Esophagus (tissue), 2 donors: ENCODE data around the gene LEF1. TPM values are rescaled to one million over a fixed set of nuclear protein-coding genes. Genes with fewer than 3 reads are reported as not detected.

Source experiments
- H3K27ac ChIP-seq, 2 donors: one replicate each; pipeline ENCODE4 v1.5.1; 2013; ENCODE audit warnings: low read depth in 2 of 2, mild to moderate bottlenecking in 2 of 2, inconsistent platforms in 1 of 2, low read length in 1 of 2, moderate library complexity in 1 of 2
- H3K27me3 ChIP-seq, 2 donors: one replicate each; pipeline ENCODE4 v1.6.1; 2013; ENCODE audit warnings: low read length in 2 of 2, control low read depth in 1 of 2, mild to moderate bottlenecking in 1 of 2; ENCODE audit not compliant: insufficient read depth in 2 of 2, control insufficient read depth in 1 of 2
- H3K36me3 ChIP-seq, 2 donors: one replicate each; pipeline ENCODE4 v1.6.1; 2013; ENCODE audit warnings: low read length in 1 of 2; ENCODE audit not compliant: control insufficient read depth in 2 of 2, insufficient read depth in 2 of 2
- H3K4me1 ChIP-seq, 2 donors: one replicate each; pipeline ENCODE4 v1.6.1; 2013; ENCODE audit warnings: low read length in 1 of 2; ENCODE audit not compliant: control insufficient read depth in 2 of 2, insufficient read depth in 2 of 2
- H3K4me3 ChIP-seq, 2 donors: one replicate each; pipeline ENCODE4 v1.5.1; 2013; ENCODE audit warnings: low read length in 2 of 2, mild to moderate bottlenecking in 2 of 2, low read depth in 1 of 2, moderate library complexity in 1 of 2
- H3K9me3 ChIP-seq, 2 donors: one replicate each; pipeline ENCODE4 v1.6.1; 2013; ENCODE audit warnings: mild to moderate bottlenecking in 2 of 2, low read depth in 1 of 2, low read length in 1 of 2, moderate library complexity in 1 of 2; ENCODE audit not compliant: control insufficient read depth in 2 of 2, insufficient read depth in 1 of 2
- WGBS, 2 donors: extraction: QIAGEN DNeasy Blood & Tissue Kit; methylation state at CpG; one replicate each; pipeline ENCODE4 v1.1.7; 2013; 5-methylcytosine and 5-hydroxymethylcytosine counted together
- polyA plus RNA-seq, 2 donors: library from polyadenylated mRNA; stranded (reverse); fragments of 200-250 nt; gene quantifications; one replicate each; pipeline ENCODE4 v1.2.3, GENCODE V29; 2013
- donor health status: healthy with polysubstance abuse.
- donor health status: Bipolar disorder and iron deficiency.

The LEF1 gene
- polyA plus RNA-seq, 2 donors: 4.6 to 7.4 TPM

- H3K4me3 ChIP-seq: no peak overlapping the region
- no peak overlapping the region for H3K27ac ChIP-seq
- peaks cover 0 to 2% of the 10 kb centered on the region in 2 donors for H3K36me3 ChIP-seq
- H3K9me3 ChIP-seq: no peaks in the 10 kb centered on the region
- no peaks in the 10 kb centered on the region for H3K4me1 ChIP-seq
- H3K27me3 ChIP-seq: no peaks in the 10 kb centered on the region
Observed at GRCh38 chr4:108068442-108068841, 100.3 kb downstream of the LEF1 start.

GRCh38 chr4:108060686-108061321, 107.9 kb downstream of the LEF1 start:
- Histone ChIP-seq H3K9me3 (no peaks in the 10 kb centered on the region), H3K27me3 (no peaks in the 10 kb centered on the region), H3K4me3 (no peak overlapping the region), H3K4me1 (no peaks in the 10 kb centered on the region), H3K27ac (no peak overlapping the region), H3K36me3 (no peaks in the 10 kb centered on the region)
- 68 to 71% methylated on average over 5 of the region's 5 CpGs for WGBS, 2 donors

- Histone ChIP-seq H3K36me3 (no peaks in the 10 kb centered on the region), H3K9me3 (no peaks in the 10 kb centered on the region), H3K4me3 (no peak overlapping the region), H3K4me1 (no peaks in the 10 kb centered on the region), H3K27me3 (no peaks in the 10 kb centered on the region), H3K27ac (no peak overlapping the region)
- WGBS, 2 donors: 56 to 61% methylated on average over 5 of the region's 5 CpGs
Observed at GRCh38 chr4:108060164-108060563, 108.6 kb downstream of the LEF1 start.

- 79 to 83% methylated on average over 11 of the region's 11 CpGs for WGBS, 2 donors
Observed at GRCh38 chr4:108058685-108059440, 109.9 kb downstream of the LEF1 start.

GRCh38 chr4:108056418-108056817, 112.3 kb downstream of the LEF1 start:
- 75 to 80% methylated on average over 6 of the region's 6 CpGs for WGBS, 2 donors
- no peaks in the 10 kb centered on the region for H3K27me3 ChIP-seq
- no peaks in the 10 kb centered on the region for H3K4me1 ChIP-seq
- H3K27ac ChIP-seq: no peak overlapping the region
- H3K4me3 ChIP-seq: no peak overlapping the region
- H3K36me3 ChIP-seq: peaks cover 0 to 2% of the 10 kb centered on the region in 2 donors
- H3K9me3 ChIP-seq: no peaks in the 10 kb centered on the region

More at GRCh38 chr4:108058685-108059440, 109.9 kb downstream of the LEF1 start:
- Histone ChIP-seq H3K27me3 (no peaks in the 10 kb centered on the region), H3K36me3 (peaks cover 0 to 2% of the 10 kb centered on the region in 2 donors), H3K4me3 (no peak overlapping the region), H3K4me1 (no peaks in the 10 kb centered on the region), H3K9me3 (no peaks in the 10 kb centered on the region), H3K27ac (no peak overlapping the region)

GRCh38 chr4:108055787-108056186, 112.9 kb downstream of the LEF1 start:
- Histone ChIP-seq H3K4me3 (no peak overlapping the region), H3K4me1 (no peaks in the 10 kb centered on the region), H3K27ac (no peak overlapping the region), H3K9me3 (no peaks in the 10 kb centered on the region), H3K36me3 (peaks cover 0 to 2% of the 10 kb centered on the region in 2 donors), H3K27me3 (no peaks in the 10 kb centered on the region)
- WGBS, 2 donors: 97% methylated on average over 3 of the region's 3 CpGs

- peaks cover 0 to 2% of the 10 kb centered on the region in 2 donors for H3K36me3 ChIP-seq
- H3K27ac ChIP-seq: no peak overlapping the region
- no peak overlapping the region for H3K4me3 ChIP-seq
- no peaks in the 10 kb centered on the region for H3K27me3 ChIP-seq
- no peaks in the 10 kb centered on the region for H3K4me1 ChIP-seq
- no peaks in the 10 kb centered on the region for H3K9me3 ChIP-seq
- 89 to 93% methylated on average over 16 of the region's 16 CpGs for WGBS, 2 donors
Observed at GRCh38 chr4:108054025-108054638, 114.6 kb downstream of the LEF1 start.

- H3K36me3 ChIP-seq: peaks cover 0 to 2% of the 10 kb centered on the region in 2 donors
- 63 to 72% methylated on average over 1 of the region's 1 CpG for WGBS, 2 donors
- no peak overlapping the region for H3K27ac ChIP-seq
- peaks cover 0 to under 1% of the 10 kb centered on the region in 2 donors for H3K4me1 ChIP-seq
- H3K27me3 ChIP-seq: no peaks in the 10 kb centered on the region
- no peak overlapping the region for H3K4me3 ChIP-seq
- no peaks in the 10 kb centered on the region for H3K9me3 ChIP-seq
Observed at GRCh38 chr4:108053251-108053711, 115.5 kb downstream of the LEF1 start.

- Histone ChIP-seq H3K9me3 (no peaks in the 10 kb centered on the region), H3K36me3 (peaks cover 0 to 2% of the 10 kb centered on the region in 2 donors), H3K4me3 (no peak overlapping the region), H3K27me3 (no peaks in the 10 kb centered on the region), H3K27ac (no peak overlapping the region), H3K4me1 (peaks cover 0 to 2% of the 10 kb centered on the region in 2 donors)
- WGBS, 2 donors: 95 to 96% methylated on average over 2 of the region's 2 CpGs
Observed at GRCh38 chr4:108052558-108053120, 116.1 kb downstream of the LEF1 start.
